Subcutaneous adipose tissue (tissue), 4 donors: ENCODE data around the gene LMTK2. TPM values are rescaled to one million over a fixed set of nuclear protein-coding genes. Genes with fewer than 3 reads are reported as not detected.

Experiments
- total RNA-seq, 4 donors: library from RNA; depleted of rRNA; stranded (reverse); fragments of >200 nt; gene quantifications; one replicate each; pipeline ENCODE4 v1.1.0, GENCODE V29; 2016
- TF ChIP-seq, protein P1 (sequence below): fragments of 450-650 bp; IDR thresholded peaks from one replicate; pipeline ENCODE4 v1.5.1; 2016; ENCODE audit warnings: low read depth, mild to moderate bottlenecking, control low read depth, antibody characterized with exemption, moderate library complexity

LMTK2 gene
- total RNA-seq, 4 donors from 2014 or later = 7.3 to 15.4 (median 8.6) TPM

DNA sequence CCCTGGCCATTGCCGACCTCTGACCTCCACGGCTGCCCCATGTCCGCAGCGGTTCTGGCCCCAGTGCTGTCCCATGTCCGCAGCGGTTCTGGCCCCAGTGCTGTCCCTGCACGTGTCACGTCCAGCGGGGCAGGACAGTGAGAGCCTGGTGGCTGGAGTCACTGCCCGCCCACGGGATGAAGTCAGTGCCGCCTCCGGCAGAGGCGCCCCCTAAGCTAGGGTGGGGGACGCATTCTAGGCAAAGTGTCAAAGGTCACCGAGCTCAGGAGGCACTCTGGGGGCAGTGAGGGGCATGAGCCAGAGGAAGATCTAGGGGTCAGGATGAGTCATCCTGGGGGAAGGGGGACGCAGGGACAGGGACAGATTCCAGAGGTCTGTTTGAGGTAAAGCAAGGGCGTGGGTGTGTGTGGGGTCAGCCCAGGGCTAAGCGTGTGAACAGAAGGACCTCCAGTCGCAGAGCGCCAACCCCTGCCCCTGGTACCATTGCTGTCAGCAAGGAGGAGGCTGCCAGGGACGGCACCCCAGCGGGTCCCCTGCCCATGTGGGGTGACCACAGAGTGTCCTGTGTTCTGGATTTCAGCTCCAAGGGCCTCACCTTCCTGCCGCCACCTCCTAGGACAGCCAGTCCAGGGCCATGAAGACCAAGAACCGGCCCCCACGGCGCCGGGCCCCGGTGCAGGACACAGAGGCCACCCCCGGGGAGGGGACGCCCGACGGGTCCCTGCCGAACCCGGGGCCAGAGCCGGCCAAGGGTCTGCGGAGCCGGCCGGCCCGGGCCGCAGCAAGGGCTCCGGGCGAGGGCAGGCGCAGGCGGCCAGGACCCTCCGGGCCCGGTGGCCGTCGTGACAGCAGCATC lies 105.2 kb downstream of the LMTK2 start:
- TF ChIP-seq, protein P1, sequence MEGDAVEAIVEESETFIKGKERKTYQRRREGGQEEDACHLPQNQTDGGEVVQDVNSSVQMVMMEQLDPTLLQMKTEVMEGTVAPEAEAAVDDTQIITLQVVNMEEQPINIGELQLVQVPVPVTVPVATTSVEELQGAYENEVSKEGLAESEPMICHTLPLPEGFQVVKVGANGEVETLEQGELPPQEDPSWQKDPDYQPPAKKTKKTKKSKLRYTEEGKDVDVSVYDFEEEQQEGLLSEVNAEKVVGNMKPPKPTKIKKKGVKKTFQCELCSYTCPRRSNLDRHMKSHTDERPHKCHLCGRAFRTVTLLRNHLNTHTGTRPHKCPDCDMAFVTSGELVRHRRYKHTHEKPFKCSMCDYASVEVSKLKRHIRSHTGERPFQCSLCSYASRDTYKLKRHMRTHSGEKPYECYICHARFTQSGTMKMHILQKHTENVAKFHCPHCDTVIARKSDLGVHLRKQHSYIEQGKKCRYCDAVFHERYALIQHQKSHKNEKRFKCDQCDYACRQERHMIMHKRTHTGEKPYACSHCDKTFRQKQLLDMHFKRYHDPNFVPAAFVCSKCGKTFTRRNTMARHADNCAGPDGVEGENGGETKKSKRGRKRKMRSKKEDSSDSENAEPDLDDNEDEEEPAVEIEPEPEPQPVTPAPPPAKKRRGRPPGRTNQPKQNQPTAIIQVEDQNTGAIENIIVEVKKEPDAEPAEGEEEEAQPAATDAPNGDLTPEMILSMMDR = no peak

DNA sequence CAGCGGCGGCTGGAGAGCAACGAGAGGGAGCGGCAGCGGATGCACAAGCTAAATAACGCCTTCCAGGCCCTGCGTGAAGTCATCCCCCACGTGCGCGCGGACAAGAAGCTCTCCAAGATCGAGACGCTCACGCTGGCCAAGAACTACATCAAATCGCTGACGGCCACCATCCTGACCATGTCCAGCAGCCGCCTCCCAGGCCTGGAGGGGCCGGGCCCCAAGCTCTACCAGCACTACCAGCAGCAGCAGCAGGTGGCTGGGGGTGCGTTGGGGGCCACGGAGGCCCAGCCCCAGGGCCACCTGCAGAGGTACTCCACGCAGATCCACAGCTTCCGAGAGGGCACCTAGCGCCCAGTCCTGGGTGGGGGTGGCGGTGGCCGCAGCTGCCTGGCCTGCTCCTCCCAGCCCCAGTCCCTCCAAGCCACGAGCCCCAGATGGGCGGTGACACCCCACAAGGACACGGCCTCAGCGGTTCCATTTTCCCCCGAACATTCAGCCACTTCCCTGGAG lies 105.9 kb downstream of the LMTK2 start:
- TF ChIP-seq, protein P1 = no peak

DNA sequence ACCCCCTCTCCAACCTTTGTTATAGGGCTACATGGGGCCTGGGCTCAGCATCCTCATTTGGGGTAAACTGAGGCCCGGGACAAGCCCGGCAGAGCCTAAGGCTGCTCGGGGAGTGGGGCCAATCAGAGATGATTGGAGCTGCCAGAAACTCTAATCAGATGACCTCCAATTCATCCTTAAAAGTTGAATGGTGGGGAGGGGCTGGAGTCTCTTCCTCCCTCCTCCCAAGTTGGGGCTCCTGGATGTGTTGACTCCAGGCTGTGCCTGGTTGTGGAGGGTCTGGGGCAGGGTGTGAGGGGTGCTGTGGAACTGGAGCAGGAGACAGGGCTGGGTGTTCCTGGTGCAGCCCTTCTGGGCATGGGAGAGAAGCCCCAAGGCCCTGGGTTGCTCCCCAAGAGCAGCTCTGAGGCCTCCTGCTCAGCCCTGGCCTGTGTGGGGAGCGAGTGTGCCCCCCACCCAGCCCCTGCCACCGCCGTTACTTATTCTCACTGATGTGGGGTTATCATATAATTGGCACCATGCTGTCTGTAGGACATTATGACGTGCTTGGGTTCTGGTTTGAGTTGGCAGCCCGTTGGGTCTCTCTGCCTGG lies 106.7 kb downstream of the LMTK2 start:
- TF ChIP-seq, protein P1 = no peak

DNA sequence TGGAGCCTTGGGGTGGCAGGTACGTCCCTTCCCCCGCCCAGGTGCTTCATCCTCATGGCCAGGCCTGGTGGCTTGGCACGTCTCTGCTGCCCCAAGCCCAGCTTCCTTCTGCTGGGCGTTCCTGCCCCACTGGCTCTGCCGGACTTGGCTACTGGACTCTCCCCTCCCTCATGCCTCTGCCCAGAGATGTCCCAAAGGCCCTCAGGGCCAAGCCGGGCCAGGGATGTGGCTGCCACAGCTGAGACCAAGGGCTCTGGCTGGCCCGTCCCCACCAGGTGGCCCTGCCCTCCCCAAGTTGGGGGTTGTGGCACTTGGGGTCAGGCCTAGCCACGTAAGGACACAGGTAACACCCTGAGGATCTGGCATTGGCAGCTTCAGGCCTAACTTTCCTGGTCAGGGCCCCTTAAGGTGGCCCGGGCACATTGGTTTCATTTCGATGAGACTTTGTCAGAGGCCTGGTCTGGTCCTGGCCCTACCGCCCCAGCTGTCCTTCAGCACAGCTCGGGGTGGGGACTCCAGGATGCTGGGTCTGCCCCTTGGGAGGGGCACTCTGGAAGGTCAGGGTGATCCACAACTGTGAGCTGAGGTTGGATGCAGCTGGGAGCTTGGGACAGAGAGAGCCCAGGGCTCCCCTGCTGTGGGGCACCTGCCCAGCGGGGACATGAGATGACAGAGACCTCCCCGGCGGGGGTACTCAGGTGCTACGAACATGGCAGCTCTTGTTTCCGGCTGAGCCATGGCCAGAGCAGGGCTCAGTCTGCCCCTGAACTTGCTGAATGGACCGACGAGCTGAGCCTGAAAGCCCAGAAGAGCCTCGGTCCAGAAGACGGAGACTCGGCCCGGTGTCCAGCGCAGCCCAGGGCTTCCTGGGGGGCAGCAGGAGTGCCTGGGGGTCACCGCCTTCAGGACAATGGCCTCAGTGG lies 107.5 kb downstream of the LMTK2 start:
- TF ChIP-seq, protein P1 = no peak

DNA sequence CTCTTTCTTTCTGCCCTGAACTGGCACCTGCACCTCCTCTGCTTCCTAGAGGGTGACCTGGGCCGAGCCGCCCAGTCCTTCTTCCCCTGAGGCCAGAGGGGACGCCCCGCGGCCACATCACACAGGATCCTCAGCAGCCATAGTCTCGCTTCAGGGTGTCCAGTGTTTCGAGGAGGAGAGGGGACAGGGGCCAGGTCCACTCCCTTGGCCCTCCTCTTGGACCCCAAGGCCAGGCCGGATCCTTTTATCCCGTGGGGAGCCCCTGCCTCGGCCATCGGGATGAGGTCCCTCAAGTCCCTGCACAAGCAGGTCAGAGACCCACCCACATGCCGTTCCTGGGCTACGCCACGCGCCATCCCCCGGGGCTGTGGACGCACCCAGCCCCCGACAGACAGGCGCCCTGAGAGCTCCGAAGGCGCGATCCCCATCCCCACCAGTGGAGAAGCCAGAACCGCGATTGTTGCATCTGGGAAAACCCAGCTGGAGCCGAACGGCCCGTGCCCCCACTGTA lies 108.2 kb downstream of the LMTK2 start:
- TF ChIP-seq, protein P1 = no peak

DNA sequence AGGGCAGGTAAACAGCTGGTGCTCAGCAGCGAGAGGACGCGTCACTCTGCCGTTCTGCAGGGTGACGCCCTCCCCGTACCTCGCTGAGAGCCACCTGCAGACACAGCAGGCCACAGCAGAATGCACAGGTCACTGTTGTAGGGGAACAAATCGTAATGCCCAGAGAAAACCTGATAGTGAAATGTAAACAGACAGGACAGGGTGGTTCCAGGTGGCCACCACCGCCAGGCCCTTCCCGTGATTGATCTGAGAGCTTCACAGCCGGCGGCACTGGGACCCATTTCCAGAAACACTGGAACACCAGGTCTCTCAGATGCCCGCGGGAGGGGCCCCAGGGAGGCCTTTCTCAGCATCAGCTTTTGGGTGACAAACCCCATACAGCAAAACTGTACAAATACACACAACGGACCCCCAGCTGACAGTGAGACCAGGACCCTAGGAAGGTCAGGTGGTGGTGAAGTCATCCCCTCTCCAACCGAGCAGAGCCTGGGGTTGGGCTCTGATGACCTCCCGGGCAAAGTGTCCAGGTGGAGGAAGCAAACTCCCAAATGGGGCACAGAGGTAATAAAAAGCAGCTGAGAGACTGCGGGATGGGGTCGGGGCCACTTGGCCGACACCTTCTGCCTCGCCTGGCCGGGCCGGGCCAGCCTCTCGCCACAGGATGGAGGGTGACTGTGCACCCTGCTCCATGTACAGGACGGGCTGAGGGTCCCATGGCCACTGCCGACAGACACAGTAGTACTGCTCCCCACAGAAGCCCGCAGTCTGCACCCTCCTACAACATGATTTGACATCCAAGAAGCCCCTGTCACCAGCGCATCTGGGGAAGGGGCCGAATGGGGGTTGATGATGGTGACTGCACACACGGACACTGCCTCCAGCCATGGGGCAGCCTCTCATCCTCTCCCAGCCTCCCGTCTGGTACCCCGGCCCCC lies 109.2 kb downstream of the LMTK2 start:
- TF ChIP-seq, protein P1 = no peak
